H1 (cell line): ENCODE data around the gene MCM8. TPM values are rescaled to one million over a fixed set of nuclear protein-coding genes. Genes with fewer than 3 reads are reported as not detected.

ENCODE experiments used
- CTCF ChIA-PET: fragments of 300-600 bp; sonication (Branson Sonifier 250); formaldehyde crosslinking; loops from one replicate; lab custom pipeline; 2021; ENCODE audit not compliant: partially characterized antibody; lab: Charles Lee
- POLR2A ChIA-PET: fragments of 300-600 bp; sonication (Branson Sonifier 250); formaldehyde crosslinking; loops from one replicate; lab custom pipeline; 2021; ENCODE audit warnings: inconsistent platforms; ENCODE audit not compliant: partially characterized antibody; lab: Charles Lee
- DNase-seq, 2 experiments: peaks; one replicate each; pipeline versions ENCODE4 v3.0.0 to v3.0.0-alpha.2; 2010 to 2022; ENCODE audit warnings: low spot score in 2 of 2, low read depth in 1 of 2, mixed read lengths in 1 of 2
- FAIRE-seq: peaks from 2 replicates; lab custom pipeline; 2011; peaks lifted over from hg19 to GRCh38; lab: Jason Lieb, UNC
- H2AFZ ChIP-seq: 2 replicates; pipeline ENCODE4 v1.8.1; 2012; ENCODE audit warnings: low read length, inconsistent platforms
- H2AK5ac ChIP-seq: 2 replicates; pipeline ENCODE4 v1.6.1; 2013; ENCODE audit warnings: low read depth, low read length
- H2BK120ac ChIP-seq: replicated peaks from 2 replicates; pipeline ENCODE3; 2013; ENCODE audit warnings: low read depth, low read length, inconsistent platforms
- H2BK12ac ChIP-seq: 2 replicates; pipeline ENCODE4 v1.6.1; 2013; ENCODE audit warnings: low read depth, low read length
- H2BK15ac ChIP-seq: 2 replicates; pipeline ENCODE4 v1.6.1; 2013; ENCODE audit warnings: low read length
- H2BK20ac ChIP-seq: 2 replicates; pipeline ENCODE4 v1.6.1; 2013; ENCODE audit warnings: low read length
- H2BK5ac ChIP-seq: 2 replicates; pipeline ENCODE4 v1.6.1; 2013; ENCODE audit warnings: low read depth, low read length
- H3K14ac ChIP-seq: 2 replicates; pipeline ENCODE4 v1.6.1; 2013; ENCODE audit warnings: inconsistent platforms; ENCODE audit not compliant: insufficient read length
- H3K18ac ChIP-seq: 2 replicates; pipeline ENCODE4 v1.6.1; 2013; ENCODE audit warnings: low read length; ENCODE audit errors: extremely low read depth
- H3K23ac ChIP-seq: 2 replicates; pipeline ENCODE4 v1.6.1; 2013; ENCODE audit warnings: inconsistent platforms; ENCODE audit not compliant: insufficient read length
- H3K23me2 ChIP-seq: 2 replicates; pipeline ENCODE4 v1.6.1; 2013; ENCODE audit warnings: low read depth, low read length
- H3K27ac ChIP-seq: 2 replicates; pipeline ENCODE4 v1.6.1; 2011; ENCODE audit warnings: low read depth, low read length, inconsistent platforms
- H3K27me3 ChIP-seq, 4 experiments: replicated peaks in 1 of 4; 1 replicate in 1 of 4; 2 replicates in 3 of 4; pipeline versions ENCODE4 v1.6.1 to v1.8.1; 2011 to 2013; ENCODE audit warnings: low read length in 3 of 4, mild to moderate bottlenecking in 3 of 4, inconsistent platforms in 2 of 4, mixed read lengths in 2 of 4, moderate library complexity in 1 of 4; ENCODE audit not compliant: control insufficient read depth in 3 of 4, insufficient read depth in 3 of 4; ENCODE audit errors: extremely low read depth in 1 of 4
- H3K36me3 ChIP-seq, 4 experiments: 2 replicates each; pipeline versions ENCODE4 v1.6.1 to v1.8.1; 2011 to 2013; ENCODE audit warnings: mild to moderate bottlenecking in 4 of 4, low read length in 3 of 4, moderate library complexity in 2 of 4, control low read depth in 1 of 4, inconsistent platforms in 1 of 4; ENCODE audit not compliant: insufficient read depth in 4 of 4, control insufficient read depth in 2 of 4
- H3K4ac ChIP-seq: replicated peaks from 2 replicates; pipeline ENCODE3; 2013; ENCODE audit warnings: low read length, low read depth, mixed read lengths, inconsistent platforms; ENCODE audit not compliant: insufficient read length
- H3K4me1 ChIP-seq, 4 experiments: replicated peaks in 1 of 4; 1 replicate in 1 of 4; 2 replicates in 3 of 4; pipeline versions ENCODE4 v1.6.1 to v1.8.1; 2011 to 2013; ENCODE audit warnings: low read length in 3 of 4, inconsistent platforms in 2 of 4, mixed read lengths in 1 of 4; ENCODE audit not compliant: insufficient read depth in 4 of 4, control insufficient read depth in 3 of 4
- H3K4me2 ChIP-seq, 2 experiments: 2 replicates each; pipeline versions ENCODE4 v1.6.1 to v1.8.1; 2011 to 2013; ENCODE audit warnings: low read depth in 2 of 2, low read length in 2 of 2, control low read depth in 1 of 2, inconsistent platforms in 1 of 2, mild to moderate bottlenecking in 1 of 2; ENCODE audit not compliant: insufficient read depth in 1 of 2
- H3K4me3 ChIP-seq, 4 experiments: fragments of 200-600, 300-600 bp in 1 of 4; sonication (generic), shearing (Covaris generic), sonication (Bioruptor Twin) in 1 of 4; 2 replicates each; pipeline versions ENCODE4 v1.5.1 to v1.8.1; 2011 to 2016; ENCODE audit warnings: low read length in 4 of 4, low read depth in 3 of 4, control low read depth in 2 of 4, inconsistent platforms in 2 of 4, mild to moderate bottlenecking in 2 of 4, mixed read lengths in 1 of 4, moderate library complexity in 1 of 4; ENCODE audit not compliant: insufficient read depth in 2 of 4; ENCODE audit errors: extremely low read depth in 1 of 4
- H3K56ac ChIP-seq: replicated peaks from 2 replicates; pipeline ENCODE3; 2013; ENCODE audit warnings: low read depth, mild to moderate bottlenecking, mixed read lengths, low read length, inconsistent platforms; ENCODE audit not compliant: insufficient read length
- H3K79me1 ChIP-seq: 2 replicates; pipeline ENCODE4 v1.6.1; 2013; ENCODE audit warnings: low read depth, low read length, control low read depth
- H3K79me2 ChIP-seq, 2 experiments: 2 replicates each; pipeline versions ENCODE4 v1.6.1 to v1.8.1; 2012 to 2013; ENCODE audit warnings: low read length in 2 of 2, mild to moderate bottlenecking in 2 of 2, inconsistent platforms in 1 of 2; ENCODE audit not compliant: insufficient read depth in 2 of 2, control insufficient read depth in 1 of 2
- H3K9ac ChIP-seq, 4 experiments: replicated peaks in 1 of 4; 1 replicate in 1 of 4; 2 replicates in 3 of 4; pipeline versions ENCODE4 v1.6.1 to v1.8.1; 2011 to 2013; ENCODE audit warnings: low read depth in 3 of 4, low read length in 3 of 4, control low read depth in 2 of 4, mild to moderate bottlenecking in 2 of 4, moderate library complexity in 2 of 4, inconsistent platforms in 1 of 4; ENCODE audit errors: extremely low read depth in 1 of 4
- H3K9me3 ChIP-seq, 2 experiments: 2 replicates each; pipeline versions ENCODE4 v1.6.1 to v1.8.1; 2012 to 2013; ENCODE audit warnings: mild to moderate bottlenecking in 2 of 2, moderate library complexity in 2 of 2, control low read depth in 1 of 2, inconsistent platforms in 1 of 2, low read depth in 1 of 2, low read length in 1 of 2, mixed read lengths in 1 of 2; ENCODE audit not compliant: insufficient read depth in 2 of 2
- H4K20me1 ChIP-seq, 2 experiments: replicated peaks in 1 of 2; 2 replicates each; pipeline versions ENCODE3 to v1.8.1; 2011 to 2013; ENCODE audit warnings: inconsistent platforms in 2 of 2, low read length in 2 of 2, mild to moderate bottlenecking in 1 of 2; ENCODE audit not compliant: insufficient read depth in 2 of 2, control insufficient read depth in 1 of 2
- H4K5ac ChIP-seq: 2 replicates; pipeline ENCODE4 v1.6.1; 2013; ENCODE audit warnings: low read length, low read depth, mixed read lengths, inconsistent platforms; ENCODE audit not compliant: insufficient read length
- H4K8ac ChIP-seq: 2 replicates; pipeline ENCODE4 v1.8.0; 2013; ENCODE audit warnings: mild to moderate bottlenecking, moderate library complexity, low read length, inconsistent platforms; ENCODE audit not compliant: insufficient read depth; ENCODE audit errors: extremely low read depth
- H4K91ac ChIP-seq: replicated peaks from 2 replicates; pipeline ENCODE3; 2013; ENCODE audit warnings: low read length, mixed read lengths, inconsistent platforms; ENCODE audit not compliant: insufficient read length
- CBX8 ChIP-seq: fragments of 300-800, 300-1000 bp; sonication (generic); IDR thresholded peaks from 2 replicates; pipeline ENCODE4 v1.7.1; 2016; ENCODE audit warnings: low read depth, low read length, borderline replicate concordance
- EGR1 ChIP-seq: IDR thresholded peaks from 2 replicates; pipeline ENCODE4 v1.6.1; 2011; ENCODE audit warnings: low read depth, low read length, borderline replicate concordance
- GABPA ChIP-seq: IDR thresholded peaks from 2 replicates; pipeline ENCODE4 v1.6.1; 2011; ENCODE audit warnings: mild to moderate bottlenecking, low read length, moderate library complexity, borderline replicate concordance; ENCODE audit not compliant: insufficient read depth
- GTF2F1 ChIP-seq: IDR thresholded peaks from 2 replicates; pipeline ENCODE4 v1.6.1; 2012; ENCODE audit warnings: low read depth, low read length, improper control_type of control experiment, borderline replicate concordance
- HDAC6 ChIP-seq: IDR thresholded peaks from one replicate; pipeline ENCODE4 v1.7.1; 2012; ENCODE audit warnings: low read depth, mild to moderate bottlenecking, inconsistent platforms, low read length, moderate library complexity
- JUN ChIP-seq: IDR thresholded peaks from 2 replicates; pipeline ENCODE4 v1.6.1; 2011; ENCODE audit warnings: low read depth, mild to moderate bottlenecking, improper control_type of control experiment, low read length
- KDM4A ChIP-seq: IDR thresholded peaks from one replicate; pipeline ENCODE4 v1.7.1; 2012; ENCODE audit warnings: low read depth, mild to moderate bottlenecking, moderate library complexity, low read length, inconsistent platforms; ENCODE audit not compliant: severe bottlenecking
- PHF8 ChIP-seq: fragments of 200-600 bp; sonication (generic); conservative IDR thresholded peaks from 2 replicates; pipeline ENCODE4 v1.7.1; 2012; ENCODE audit warnings: low read depth, mild to moderate bottlenecking, inconsistent platforms, low read length, moderate library complexity
- POLR2A ChIP-seq, 2 experiments: IDR thresholded peaks; 1 replicate in 1 of 2; 2 replicates in 1 of 2; pipeline ENCODE4 v1.6.1; 2011; ENCODE audit warnings: low read depth in 2 of 2, low read length in 2 of 2, mild to moderate bottlenecking in 2 of 2; ENCODE audit errors: control extremely low read depth in 1 of 2
- RBBP5 ChIP-seq: IDR thresholded peaks from 2 replicates; pipeline ENCODE4 v1.7.1; 2012; ENCODE audit warnings: low read depth, mild to moderate bottlenecking, inconsistent platforms, low read length, moderate library complexity, borderline replicate concordance
- RFX5 ChIP-seq: IDR thresholded peaks from 2 replicates; pipeline ENCODE4 v1.6.1; 2011; ENCODE audit warnings: low read depth, low read length, improper control_type of control experiment, borderline replicate concordance
- RXRA ChIP-seq: IDR thresholded peaks from 2 replicates; pipeline ENCODE4 v1.6.1; 2011; ENCODE audit warnings: low read depth, mild to moderate bottlenecking, low read length, moderate library complexity; ENCODE audit not compliant: insufficient read depth
- SIN3A ChIP-seq, 2 experiments: IDR thresholded peaks in 1 of 2; conservative IDR thresholded peaks in 1 of 2; 2 replicates each; pipeline ENCODE4 v1.6.1; 2011 to 2012; ENCODE audit warnings: low read length in 2 of 2, improper control_type of control experiment in 1 of 2, low read depth in 1 of 2, mild to moderate bottlenecking in 1 of 2
- TBP ChIP-seq: IDR thresholded peaks from 2 replicates; pipeline ENCODE4 v1.6.1; 2011; ENCODE audit warnings: low read depth, low read length, improper control_type of control experiment
- TCF12 ChIP-seq: IDR thresholded peaks from 2 replicates; pipeline ENCODE4 v1.6.1; 2011; ENCODE audit warnings: low read depth, mild to moderate bottlenecking, low read length
- WGBS, 2 experiments: shearing (Covaris generic) in 1 of 2; methylation state at CpG; one replicate each; pipeline versions ENCODE4 v1.1.6 to v1.1.7; 2013 to 2015; ENCODE audit warnings: low lambda C conversion rate in 2 of 2, mixed read lengths in 2 of 2, inconsistent platforms in 1 of 2, low coverage in 1 of 2, missing lambda C conversion rate in 1 of 2; ENCODE audit not compliant: insufficient replicate concordance in 2 of 2, insufficient coverage in 1 of 2, insufficient read length in 1 of 2; ENCODE audit errors: extremely low coverage in 1 of 2, missing lambda C conversion rate in 1 of 2; 5-methylcytosine and 5-hydroxymethylcytosine counted together
- polyA plus RNA-seq, 7 experiments: library from polyadenylated mRNA; depleted of rRNA in 3 of 7; stranded (reverse) in 5 of 7; unstranded in 2 of 7; fragments of >200 nt in 5 of 7; fragments of 200-250 nt in 2 of 7; gene quantifications; 1 replicate in 5 of 7; 2 replicates in 1 of 7; 4 replicates in 1 of 7; pipeline versions ENCODE4 v1.2.1 to v1.2.3, GENCODE V29; 2011 to 2013; ENCODE audit warnings: missing spikeins in 2 of 7, mixed read lengths in 2 of 7
- total RNA-seq: library from RNA; stranded (reverse); fragmentation: NEBNext Ultra II Directional; extraction: Animal tissue kit (Norgen Biotek cat#: 25700); gene quantifications from 2 replicates; pipeline ENCODE4 v1.2.1, GENCODE V29; 2021

Gene MCM8
- total and polyA plus RNA-seq, 2 of the 8 experiments (the other 6 are each of a cell fraction or from before 2014, with no cell fraction given): 7.1 to 31.9 TPM

DNA sequence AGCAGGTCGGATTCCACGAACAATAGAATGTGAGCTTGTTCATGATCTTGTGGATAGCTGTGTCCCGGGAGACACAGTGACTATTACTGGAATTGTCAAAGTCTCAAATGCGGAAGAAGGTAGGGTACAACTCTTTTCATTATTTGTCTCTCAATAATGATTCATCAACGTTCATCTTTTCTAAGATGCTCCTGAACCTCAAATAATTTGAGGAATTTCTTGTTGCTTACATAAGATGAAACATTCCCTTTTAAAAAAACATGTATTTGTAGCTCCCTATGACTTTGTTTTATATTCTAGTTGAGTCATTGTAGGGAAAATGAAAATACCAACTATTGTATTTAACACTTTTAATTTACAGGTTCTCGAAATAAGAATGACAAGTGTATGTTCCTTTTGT is 17.0 kb downstream of the MCM8 start:
- no peak overlapping the region for H3K4me3 ChIP-seq
- H2AFZ ChIP-seq: no peak overlapping the region
- H3K23ac ChIP-seq: no peak overlapping the region
- H3K23me2 ChIP-seq: no peaks in the 10 kb centered on the region
- H3K79me1 ChIP-seq: no peaks in the 10 kb centered on the region
- H4K5ac ChIP-seq: no peak overlapping the region
- H2BK15ac ChIP-seq: no peak overlapping the region
- no peak overlapping the region for H4K8ac ChIP-seq
- no peak overlapping the region for H2BK12ac ChIP-seq
- H2BK20ac ChIP-seq: no peak overlapping the region
- H3K4me1 ChIP-seq: peaks cover 0 to 14% (median 4%) of the 10 kb centered on the region in 4 experiments; a peak in 2 of 7 replicates
- H4K20me1 ChIP-seq: peaks cover 25 to 37% of the 10 kb centered on the region in 2 experiments
- WGBS, 2 experiments: 93% methylated on average over 6 of the region's 6 CpGs; no CpG with 5 or more reads in 1 of the 2 experiments
- no peak overlapping the region for H3K9ac ChIP-seq
- H4K91ac ChIP-seq: no peak overlapping the region
- CTCF ChIA-PET: interaction anchor here (0.9 kb wide), 1 partner anchor 27 kb away, joined by 3 read pairs; no protein-coding TSS in a partner anchor
- no peak for DNase-seq
- FAIRE-seq: no peak
- no peak overlapping the region for H3K27ac ChIP-seq
- H3K79me2 ChIP-seq: no peaks in the 10 kb centered on the region
- no peak overlapping the region for H3K4me2 ChIP-seq
- no peaks in the 10 kb centered on the region for H3K9me3 ChIP-seq
- H3K27me3 ChIP-seq: peaks cover 13 to 54% (median 34%) of the 10 kb centered on the region in 4 experiments
- H2BK120ac ChIP-seq: no peak overlapping the region
- H3K36me3 ChIP-seq: peaks cover 0 to 56% (median 28%) of the 10 kb centered on the region in 4 experiments; a peak in 7 of 8 replicates
- H3K56ac ChIP-seq: no peak overlapping the region
- H2AK5ac ChIP-seq: no peak overlapping the region
- no peak overlapping the region for H3K4ac ChIP-seq
- no peak for TF ChIP-seq RBBP5
- no peak for TF ChIP-seq HDAC6
- no peak for TF ChIP-seq JUN
- no peak for TF ChIP-seq RXRA
- TF ChIP-seq PHF8: no peak
- no peak for TF ChIP-seq TBP
- no peak for TF ChIP-seq EGR1
- TF ChIP-seq SIN3A (conservative IDR thresholded peaks at IDR 0.05 in 1 of 2, IDR thresholded peaks at IDR 0.05 in 1 of 2; ENCODE audit: low read depth in 1 of 2, low read length in 2 of 2): no peak
- no peak for TF ChIP-seq GABPA
- TF ChIP-seq POLR2A (IDR thresholded peaks at IDR 0.05; ENCODE audit: control extremely low read depth in 1 of 2, low read depth in 2 of 2, low read length in 2 of 2): no peak
- TF ChIP-seq CBX8: no peak
- no peak for TF ChIP-seq RFX5
- TF ChIP-seq TCF12: no peak
- no peak for TF ChIP-seq GTF2F1
- TF ChIP-seq KDM4A: no peak
- POLR2A ChIA-PET: no interaction called here
- H3K14ac ChIP-seq: no peak overlapping the region
- no peak overlapping the region for H3K18ac ChIP-seq
- H2BK5ac ChIP-seq: no peak overlapping the region
